Measurements from ENCODE around the gene HRH1. TPM values are rescaled to one million over a fixed set of nuclear protein-coding genes. Genes with fewer than 3 reads are reported as not detected.

Gene HRH1
- total RNA-seq, 1 experiment from 2014 or later = 11.0 TPM

DNA sequence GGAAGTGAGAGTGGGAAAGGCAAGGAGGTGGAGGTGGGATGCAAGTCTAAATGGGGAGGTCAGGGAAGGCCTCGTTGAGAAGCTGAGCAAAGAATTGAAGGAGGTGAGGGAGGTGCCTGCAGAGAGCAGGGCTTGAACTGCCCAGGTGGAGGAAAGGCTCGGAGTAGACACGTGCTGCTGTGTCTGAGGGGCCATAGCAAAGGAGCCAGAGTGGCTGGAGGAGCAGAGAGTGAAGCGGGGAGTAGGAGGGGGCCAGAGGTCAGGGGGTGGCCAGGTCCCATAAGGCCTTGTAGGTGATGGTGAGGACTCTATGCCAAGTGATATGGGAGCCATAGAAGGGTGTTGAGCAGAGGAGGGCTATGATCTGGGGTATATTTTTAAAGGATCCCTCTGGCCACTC is 21.4 kb upstream of the HRH1 start:
- no peaks in the 10 kb centered on the region for H3K36me3 Mint-ChIP-seq (ENCODE audit: insufficient read depth, unreplicated experiment)
- no peaks in the 10 kb centered on the region for H3K9me3 Mint-ChIP-seq (ENCODE audit: unreplicated experiment)
- ChIA-PET POLR2A (no interaction called here), CTCF (no interaction called here)
- BruUV-seq (replicated peaks) = no TSS peak
- TF ChIP-seq, protein P1, sequence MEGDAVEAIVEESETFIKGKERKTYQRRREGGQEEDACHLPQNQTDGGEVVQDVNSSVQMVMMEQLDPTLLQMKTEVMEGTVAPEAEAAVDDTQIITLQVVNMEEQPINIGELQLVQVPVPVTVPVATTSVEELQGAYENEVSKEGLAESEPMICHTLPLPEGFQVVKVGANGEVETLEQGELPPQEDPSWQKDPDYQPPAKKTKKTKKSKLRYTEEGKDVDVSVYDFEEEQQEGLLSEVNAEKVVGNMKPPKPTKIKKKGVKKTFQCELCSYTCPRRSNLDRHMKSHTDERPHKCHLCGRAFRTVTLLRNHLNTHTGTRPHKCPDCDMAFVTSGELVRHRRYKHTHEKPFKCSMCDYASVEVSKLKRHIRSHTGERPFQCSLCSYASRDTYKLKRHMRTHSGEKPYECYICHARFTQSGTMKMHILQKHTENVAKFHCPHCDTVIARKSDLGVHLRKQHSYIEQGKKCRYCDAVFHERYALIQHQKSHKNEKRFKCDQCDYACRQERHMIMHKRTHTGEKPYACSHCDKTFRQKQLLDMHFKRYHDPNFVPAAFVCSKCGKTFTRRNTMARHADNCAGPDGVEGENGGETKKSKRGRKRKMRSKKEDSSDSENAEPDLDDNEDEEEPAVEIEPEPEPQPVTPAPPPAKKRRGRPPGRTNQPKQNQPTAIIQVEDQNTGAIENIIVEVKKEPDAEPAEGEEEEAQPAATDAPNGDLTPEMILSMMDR (IDR thresholded peaks at IDR 0.05; ENCODE audit: unreplicated experiment) = no peak
- intact Hi-C loops (cut with micrococcal nuclease) = no loop called here
- no peak overlapping the region for H3K27ac Mint-ChIP-seq (ENCODE audit: low read depth, unreplicated experiment)
- H3K27me3 Mint-ChIP-seq (ENCODE audit: insufficient read depth, unreplicated experiment) = no peaks in the 10 kb centered on the region
- no peak overlapping the region for H3K4me3 Mint-ChIP-seq (ENCODE audit: unreplicated experiment)
- H3K4me1 Mint-ChIP-seq (ENCODE audit: insufficient read depth, unreplicated experiment) = peaks cover 21% of the 10 kb centered on the region
- DNase-seq (ENCODE audit: unreplicated experiment) = no peak

DNA sequence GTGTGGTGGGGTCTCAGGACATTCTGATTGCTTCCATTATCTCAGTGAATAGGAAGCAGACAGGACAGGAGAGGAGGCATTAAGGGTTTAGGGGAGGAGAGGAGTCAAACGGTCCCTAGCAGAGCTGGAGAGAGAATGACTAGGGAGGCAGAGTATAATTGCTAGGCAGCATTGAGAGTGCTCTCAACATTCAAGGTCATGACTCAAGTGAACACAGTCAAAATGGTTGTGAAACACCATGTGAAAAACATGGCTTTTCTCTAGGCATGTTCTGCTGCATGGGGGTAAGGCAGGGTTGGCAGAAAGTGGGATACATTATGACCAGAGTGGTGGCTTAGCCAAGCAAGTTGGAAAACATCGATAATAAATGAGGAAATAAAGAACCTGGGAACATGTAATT is 19.5 kb upstream of the HRH1 start:
- H3K27ac Mint-ChIP-seq (ENCODE audit: low read depth, unreplicated experiment) = no peak overlapping the region
- no peaks in the 10 kb centered on the region for H3K9me3 Mint-ChIP-seq (ENCODE audit: unreplicated experiment)
- no peaks in the 10 kb centered on the region for H3K27me3 Mint-ChIP-seq (ENCODE audit: insufficient read depth, unreplicated experiment)
- ChIA-PET POLR2A (interaction anchor here (1.1 kb wide), 2 partner anchors 38 to 51 kb away, joined by 4 read pairs; no protein-coding TSS in a partner anchor), CTCF (interaction anchor here (1.3 kb wide), 1 partner anchor 37 kb away, joined by 3 read pairs; no protein-coding TSS in a partner anchor)
- H3K4me1 Mint-ChIP-seq (ENCODE audit: insufficient read depth, unreplicated experiment) = peaks cover 26% of the 10 kb centered on the region
- no peaks in the 10 kb centered on the region for H3K36me3 Mint-ChIP-seq (ENCODE audit: insufficient read depth, unreplicated experiment)
- TF ChIP-seq, protein P1 (IDR thresholded peaks at IDR 0.05; ENCODE audit: unreplicated experiment) = no peak
- no TSS peak for BruUV-seq (replicated peaks)
- intact Hi-C loops (cut with micrococcal nuclease) = loop anchor here (5.0 kb wide), 1 partner anchor 93 kb away; no protein-coding TSS in a partner anchor
- DNase-seq (ENCODE audit: unreplicated experiment) = peak; percentile 38
- H3K4me3 Mint-ChIP-seq (ENCODE audit: unreplicated experiment) = no peak overlapping the region

- Mint-ChIP-seq H3K4me3 (ENCODE audit: unreplicated experiment) (peak overlapping the region; percentile 99), H3K36me3 (ENCODE audit: insufficient read depth, unreplicated experiment) (no peaks in the 10 kb centered on the region), H3K27me3 (ENCODE audit: insufficient read depth, unreplicated experiment) (no peaks in the 10 kb centered on the region), H3K9me3 (ENCODE audit: unreplicated experiment) (no peaks in the 10 kb centered on the region), H3K4me1 (ENCODE audit: insufficient read depth, unreplicated experiment) (peaks cover 37% of the 10 kb centered on the region), H3K27ac (ENCODE audit: low read depth, unreplicated experiment) (no peak overlapping the region)
- ChIA-PET POLR2A (interaction anchor here (0.6 to 1.9 kb wide), 10 partner anchors 14 to 253 kb away, joined by 3 to 18 read pairs (median 4); partner anchors contain the start of gene HRH1), CTCF (interaction anchor here (0.5 to 2.2 kb wide), 7 partner anchors 17 to 75 kb away, joined by 3 to 16 read pairs (median 3); no protein-coding TSS in a partner anchor)
- TF ChIP-seq, protein P1 (IDR thresholded peaks at IDR 0.05; ENCODE audit: unreplicated experiment) = no peak
- peak; percentile 50 for DNase-seq (ENCODE audit: unreplicated experiment)
- intact Hi-C loops (cut with micrococcal nuclease) = loop anchor here (2.0 to 5.0 kb wide), 2 partner anchors 39 to 91 kb away; no protein-coding TSS in a partner anchor
- no TSS peak for BruUV-seq (replicated peaks)
These were observed 18.2 kb upstream of the HRH1 start for GRCh38 chr3:11136116-11136515.

DNA sequence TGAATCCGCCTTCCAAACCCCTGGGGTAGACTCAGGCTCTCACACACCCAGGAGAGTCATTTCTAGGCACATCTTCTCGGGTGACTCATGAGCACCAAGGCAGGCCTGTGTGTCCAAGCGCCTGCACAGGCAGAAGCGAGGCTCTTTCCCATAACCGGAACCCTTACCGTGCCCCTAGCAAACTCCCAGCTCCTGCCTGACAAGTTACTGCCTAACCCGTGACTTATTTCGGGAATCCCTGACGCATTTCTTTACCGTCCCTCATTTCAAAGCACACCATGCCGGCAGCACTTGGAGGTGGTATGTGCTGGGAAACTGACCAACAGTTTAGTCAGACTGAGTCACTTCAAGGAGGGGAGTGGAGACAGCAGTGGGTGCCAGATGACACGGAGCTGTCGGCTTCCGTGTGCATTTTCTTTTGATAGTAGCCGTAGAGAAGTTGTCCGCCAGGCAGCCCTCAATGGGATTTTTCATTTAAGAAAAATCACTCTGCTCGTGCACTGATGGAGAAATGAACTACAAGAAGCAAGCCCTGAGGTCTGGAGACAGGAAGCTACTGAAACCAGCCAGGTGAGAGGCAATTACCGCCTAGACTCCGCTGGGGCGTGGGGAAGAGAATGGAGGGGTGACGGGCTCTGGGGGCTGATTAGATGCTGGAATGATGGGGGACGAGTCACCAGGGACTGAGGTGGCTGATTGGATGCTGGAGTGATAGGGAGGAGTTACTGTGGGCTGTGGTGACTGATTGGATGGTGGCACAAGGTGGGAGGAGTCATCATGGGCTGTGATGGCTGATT is 17.3 kb upstream of the HRH1 start:
- H3K27me3 Mint-ChIP-seq (ENCODE audit: insufficient read depth, unreplicated experiment) = no peaks in the 10 kb centered on the region
- no peaks in the 10 kb centered on the region for H3K36me3 Mint-ChIP-seq (ENCODE audit: insufficient read depth, unreplicated experiment)
- no peaks in the 10 kb centered on the region for H3K9me3 Mint-ChIP-seq (ENCODE audit: unreplicated experiment)
- intact Hi-C loops (cut with micrococcal nuclease) = loop anchor here (1.0 to 5.0 kb wide), 3 partner anchors 40 to 90 kb away; no protein-coding TSS in a partner anchor
- TF ChIP-seq, protein P1 (IDR thresholded peaks at IDR 0.05; ENCODE audit: unreplicated experiment) = no peak
- H3K27ac Mint-ChIP-seq (ENCODE audit: low read depth, unreplicated experiment) = no peak overlapping the region
- peak overlapping the region; percentile 99 for H3K4me3 Mint-ChIP-seq (ENCODE audit: unreplicated experiment)
- ChIA-PET POLR2A (interaction anchor here (0.6 to 1.9 kb wide), 20 partner anchors 11 to 1246 kb away, joined by 3 to 18 read pairs (median 4); partner anchors contain the start of genes ATG7 and HRH1), CTCF (interaction anchor here (0.6 to 2.2 kb wide), 9 partner anchors 18 to 1349 kb away, joined by 3 to 16 read pairs (median 3); no protein-coding TSS in a partner anchor)
- BruUV-seq (replicated peaks) = TSS peak; percentile 93
- DNase-seq (ENCODE audit: unreplicated experiment) = peak; percentile 100
- H3K4me1 Mint-ChIP-seq (ENCODE audit: insufficient read depth, unreplicated experiment) = peaks cover 37% of the 10 kb centered on the region

Measured in MCF 10A (cell line).